ENCODE results near the gene CAPN15. TPM values are rescaled to one million over a fixed set of nuclear protein-coding genes. Genes with fewer than 3 reads are reported as not detected.

CAPN15 gene
- total RNA-seq, 1 donor from 2014 or later, result 122 TPM

- H3K4me3 Mint-ChIP-seq, result peak overlapping the region; percentile 97
- no peaks in the 10 kb centered on the region for H3K27me3 Mint-ChIP-seq (ENCODE audit: insufficient read depth)
- DNase-seq (ENCODE audit: low spot score), result peak; percentile 96
- no peaks in the 10 kb centered on the region for H3K9me3 Mint-ChIP-seq
- peaks cover 3% of the 10 kb centered on the region for H3K36me3 Mint-ChIP-seq (ENCODE audit: low read depth)
- intact Hi-C loops (cut with micrococcal nuclease), result loop anchor here (1.0 to 2.0 kb wide), 8 partner anchors 19 to 355 kb away; partner anchors contain the start of genes AXIN1, CAPN15, DECR2 and FAM234A
- H3K4me1 Mint-ChIP-seq (ENCODE audit: low read depth), result peaks cover 20% of the 10 kb centered on the region
- H3K27ac Mint-ChIP-seq, result peak overlapping the region; percentile 100
These were observed 61.6 kb downstream of the CAPN15 start for GRCh38 chr16:588889-589657.

- H3K4me3 Mint-ChIP-seq, result peak within 1 kb of the TSS; percentile 97
- no peaks in the 10 kb centered on the region for H3K9me3 Mint-ChIP-seq
- intact Hi-C loops (cut with micrococcal nuclease), result loop anchor here (1.0 to 5.0 kb wide), 8 partner anchors 47 to 903 kb away; partner anchors contain the start of genes AXIN1, CAPN15, DECR2 and FAM234A
- peak within 1 kb of the TSS; percentile 100 for H3K27ac Mint-ChIP-seq
- H3K4me1 Mint-ChIP-seq (ENCODE audit: low read depth), result peaks cover 26% of the 10 kb centered on the region
- H3K36me3 Mint-ChIP-seq (ENCODE audit: low read depth), result peaks cover 3% of the 10 kb centered on the region
- no peaks in the 10 kb centered on the region for H3K27me3 Mint-ChIP-seq (ENCODE audit: insufficient read depth)
- DNase-seq (ENCODE audit: low spot score), result peak; percentile 97
These were observed 62.2 kb downstream of the CAPN15 start, which contains the start of gene RAB40C for GRCh38 chr16:589658-590187. TSS of gene RAB40C (plus strand) at chr16:590066. CDS start at chr16:590292, 226 bp downstream.

GRCh38 chr16:590188-590814, 62.8 kb downstream of the CAPN15 start:
- no peaks in the 10 kb centered on the region for H3K9me3 Mint-ChIP-seq
- no peaks in the 10 kb centered on the region for H3K27me3 Mint-ChIP-seq (ENCODE audit: insufficient read depth)
- intact Hi-C loops (cut with micrococcal nuclease), result loop anchor here (5.0 kb wide), 1 partner anchor 902 kb away; the partner anchor contains the start of gene TELO2
- peaks cover 26% of the 10 kb centered on the region for H3K4me1 Mint-ChIP-seq (ENCODE audit: low read depth)
- H3K27ac Mint-ChIP-seq, result peak overlapping the region; percentile 83
- peak overlapping the region; percentile 87 for H3K4me3 Mint-ChIP-seq
- peaks cover 3% of the 10 kb centered on the region for H3K36me3 Mint-ChIP-seq (ENCODE audit: low read depth)
- DNase-seq (ENCODE audit: low spot score), result no peak

- Mint-ChIP-seq H3K4me3 (peak overlapping the region; percentile 87), H3K36me3 (ENCODE audit: low read depth) (peaks cover 4% of the 10 kb centered on the region), H3K27me3 (ENCODE audit: insufficient read depth) (no peaks in the 10 kb centered on the region), H3K9me3 (no peaks in the 10 kb centered on the region), H3K27ac (peak overlapping the region; percentile 83), H3K4me1 (ENCODE audit: low read depth) (peaks cover 26% of the 10 kb centered on the region)
- DNase-seq (ENCODE audit: low spot score), result no peak
- intact Hi-C loops (cut with micrococcal nuclease), result loop anchor here (5.0 kb wide), 1 partner anchor 901 kb away; the partner anchor contains the start of gene TELO2
These were observed 63.3 kb downstream of the CAPN15 start for GRCh38 chr16:590815-591200.

GRCh38 chr16:591231-591630, 63.7 kb downstream of the CAPN15 start:
- DNase-seq (ENCODE audit: low spot score), result no peak
- H3K4me1 Mint-ChIP-seq (ENCODE audit: low read depth), result peaks cover 26% of the 10 kb centered on the region
- H3K36me3 Mint-ChIP-seq (ENCODE audit: low read depth), result peaks cover 6% of the 10 kb centered on the region
- peak overlapping the region; percentile 83 for H3K27ac Mint-ChIP-seq
- no peaks in the 10 kb centered on the region for H3K27me3 Mint-ChIP-seq (ENCODE audit: insufficient read depth)
- intact Hi-C loops (cut with micrococcal nuclease), result loop anchor here (5.0 kb wide), 1 partner anchor 901 kb away; the partner anchor contains the start of gene TELO2
- peak overlapping the region; percentile 87 for H3K4me3 Mint-ChIP-seq
- no peaks in the 10 kb centered on the region for H3K9me3 Mint-ChIP-seq

GRCh38 chr16:591892-592517, 64.5 kb downstream of the CAPN15 start:
- Mint-ChIP-seq H3K4me1 (ENCODE audit: low read depth) (peaks cover 26% of the 10 kb centered on the region), H3K27ac (no peak overlapping the region), H3K36me3 (ENCODE audit: low read depth) (peaks cover 11% of the 10 kb centered on the region), H3K27me3 (ENCODE audit: insufficient read depth) (no peaks in the 10 kb centered on the region), H3K9me3 (no peaks in the 10 kb centered on the region), H3K4me3 (peak overlapping the region; percentile 87)
- no peak for DNase-seq (ENCODE audit: low spot score)
- intact Hi-C loops (cut with micrococcal nuclease), result loop anchor here (5.0 kb wide), 1 partner anchor 900 kb away; the partner anchor contains the start of gene TELO2

GRCh38 chr16:592518-593306, 65.2 kb downstream of the CAPN15 start:
- H3K4me3 Mint-ChIP-seq, result no peak overlapping the region
- H3K36me3 Mint-ChIP-seq (ENCODE audit: low read depth), result peaks cover 9% of the 10 kb centered on the region
- H3K27me3 Mint-ChIP-seq (ENCODE audit: insufficient read depth), result no peaks in the 10 kb centered on the region
- H3K9me3 Mint-ChIP-seq, result no peaks in the 10 kb centered on the region
- DNase-seq (ENCODE audit: low spot score), result no peak
- H3K4me1 Mint-ChIP-seq (ENCODE audit: low read depth), result peaks cover 21% of the 10 kb centered on the region
- intact Hi-C loops (cut with micrococcal nuclease), result loop anchor here (5.0 kb wide), 1 partner anchor 900 kb away; the partner anchor contains the start of gene TELO2
- no peak overlapping the region for H3K27ac Mint-ChIP-seq

GRCh38 chr16:593406-593805, 65.9 kb downstream of the CAPN15 start:
- Mint-ChIP-seq H3K36me3 (ENCODE audit: low read depth) (peaks cover 9% of the 10 kb centered on the region), H3K27ac (no peak overlapping the region), H3K9me3 (no peaks in the 10 kb centered on the region), H3K27me3 (ENCODE audit: insufficient read depth) (no peaks in the 10 kb centered on the region), H3K4me1 (ENCODE audit: low read depth) (peaks cover 21% of the 10 kb centered on the region), H3K4me3 (peak overlapping the region; percentile 19)
- intact Hi-C loops (cut with micrococcal nuclease), result loop anchor here (5.0 kb wide), 1 partner anchor 899 kb away; the partner anchor contains the start of gene TELO2
- no peak for DNase-seq (ENCODE audit: low spot score)

- intact Hi-C loops (cut with micrococcal nuclease), result loop anchor here (5.0 kb wide), 1 partner anchor 898 kb away; the partner anchor contains the start of gene TELO2
- no peak for DNase-seq (ENCODE audit: low spot score)
- no peaks in the 10 kb centered on the region for H3K9me3 Mint-ChIP-seq
- H3K27ac Mint-ChIP-seq, result no peak overlapping the region
- peak overlapping the region; percentile 19 for H3K4me3 Mint-ChIP-seq
- H3K36me3 Mint-ChIP-seq (ENCODE audit: low read depth), result peaks cover 12% of the 10 kb centered on the region
- no peaks in the 10 kb centered on the region for H3K27me3 Mint-ChIP-seq (ENCODE audit: insufficient read depth)
- H3K4me1 Mint-ChIP-seq (ENCODE audit: low read depth), result peaks cover 21% of the 10 kb centered on the region
These were observed 66.3 kb downstream of the CAPN15 start for GRCh38 chr16:593807-594206.

- Mint-ChIP-seq H3K9me3 (no peaks in the 10 kb centered on the region), H3K27me3 (ENCODE audit: insufficient read depth) (no peaks in the 10 kb centered on the region), H3K4me3 (no peak overlapping the region), H3K36me3 (ENCODE audit: low read depth) (peaks cover 14% of the 10 kb centered on the region), H3K27ac (no peak overlapping the region), H3K4me1 (ENCODE audit: low read depth) (peaks cover 21% of the 10 kb centered on the region)
- DNase-seq (ENCODE audit: low spot score), result no peak
- intact Hi-C loops (cut with micrococcal nuclease), result no loop called here
These were observed 67.6 kb downstream of the CAPN15 start for GRCh38 chr16:595094-595528.

- Mint-ChIP-seq H3K27me3 (ENCODE audit: insufficient read depth) (no peaks in the 10 kb centered on the region), H3K36me3 (ENCODE audit: low read depth) (peaks cover 14% of the 10 kb centered on the region), H3K4me3 (no peak overlapping the region), H3K4me1 (ENCODE audit: low read depth) (peaks cover 14% of the 10 kb centered on the region), H3K9me3 (no peaks in the 10 kb centered on the region), H3K27ac (no peak overlapping the region)
- no peak for DNase-seq (ENCODE audit: low spot score)
- intact Hi-C loops (cut with micrococcal nuclease), result no loop called here
These were observed 68.6 kb downstream of the CAPN15 start for GRCh38 chr16:595942-596735.
